PC-9 (cell line): Measurements from ENCODE around the gene DACT2. TPM values are rescaled to one million over a fixed set of nuclear protein-coding genes. Genes with fewer than 3 reads are reported as not detected.

Experiments
- BruUV-seq: library from RNA; stranded (reverse); fragments of 400-500 nt; replicated peaks from 2 replicates; lab custom pipeline; 2021; lab: Mats Ljungman, UMichigan
- CTCF ChIA-PET: fragments of 300-600 bp; sonication (Branson Sonifier 250); formaldehyde crosslinking; loops from one replicate; lab custom pipeline; 2022; ENCODE audit warnings: antibody characterized with exemption; lab: Charles Lee
- POLR2A ChIA-PET: fragments of 300-600 bp; sonication (Branson Sonifier 250); formaldehyde crosslinking; loops from one replicate; lab custom pipeline; 2022; ENCODE audit warnings: antibody characterized with exemption; ENCODE audit not compliant: unreplicated experiment; lab: Charles Lee
- DNase-seq, 2 experiments: peaks; one replicate each; pipeline versions ENCODE4 v3.0.0 to v3.0.0-alpha.2; 2015 to 2022; ENCODE audit warnings: mixed read lengths in 1 of 2
- H2AFZ ChIP-seq: fragments of 200-600 bp; sonication (generic); 2 replicates; pipeline ENCODE4 v1.8.1; 2017; ENCODE audit warnings: antibody characterized with exemption
- H3F3A ChIP-seq: fragments of 200-600 bp; sonication (generic); 2 replicates; pipeline ENCODE4 v1.8.1; 2017; ENCODE audit warnings: antibody characterized with exemption, mild to moderate bottlenecking, low read depth; ENCODE audit not compliant: insufficient read depth
- H3K27ac ChIP-seq: fragments of 200-600 bp; sonication (generic); 2 replicates; pipeline ENCODE4 v1.6.1; 2016; ENCODE audit warnings: mixed run types
- H3K27me3 ChIP-seq: fragments of 200-600 bp; sonication (generic); 2 replicates; pipeline ENCODE4 v1.6.1; 2016; ENCODE audit warnings: low read depth, mixed run types; ENCODE audit not compliant: insufficient read depth
- H3K36me3 ChIP-seq: fragments of 200-600 bp; sonication (generic); 2 replicates; pipeline ENCODE4 v1.6.1; 2016; ENCODE audit warnings: low read depth, mixed run types
- H3K4me1 ChIP-seq: fragments of 200-600 bp; sonication (generic); replicated peaks from 2 replicates; pipeline ENCODE4 v1.6.1; 2016; ENCODE audit warnings: mixed run types; ENCODE audit not compliant: insufficient read depth
- H3K4me2 ChIP-seq: fragments of 200-600 bp; sonication (generic); 2 replicates; pipeline ENCODE4 v1.6.1; 2017; ENCODE audit warnings: mixed run types
- H3K4me3 ChIP-seq: fragments of 200-600 bp; sonication (generic); 2 replicates; pipeline ENCODE4 v1.6.1; 2016; ENCODE audit warnings: mixed run types
- H3K79me2 ChIP-seq: fragments of 200-600 bp; sonication (generic); 2 replicates; pipeline ENCODE4 v1.6.1; 2017; ENCODE audit warnings: low read depth, mixed run types
- H3K9me2 ChIP-seq: fragments of 200-600 bp; sonication (generic); 2 replicates; pipeline ENCODE4 v1.8.1; 2017; ENCODE audit warnings: mild to moderate bottlenecking; ENCODE audit not compliant: insufficient read depth
- H3K9me3 ChIP-seq: fragments of 200-600 bp; sonication (generic); 2 replicates; pipeline ENCODE4 v1.8.1; 2016; ENCODE audit warnings: low read depth; ENCODE audit not compliant: insufficient read depth
- H4K20me1 ChIP-seq: fragments of 200-600 bp; sonication (generic); 2 replicates; pipeline ENCODE4 v1.8.1; 2017; ENCODE audit not compliant: insufficient read depth
- EZH2 ChIP-seq: fragments of 200-600 bp; sonication (generic); IDR thresholded peaks from 2 replicates; pipeline ENCODE4 v1.8.0; 2017; ENCODE audit warnings: antibody characterized with exemption, low read depth
- intact Hi-C: fragments of 100-400 bp; cut with micrococcal nuclease; formaldehyde crosslinking; loops from one replicate; pipeline ENCODE4 v1.10.0; 2022; ENCODE audit not compliant: unreplicated experiment
- total RNA-seq: library from RNA; stranded (reverse); gene quantifications from 2 replicates; pipeline ENCODE4 v1.2.3, GENCODE V29; 2021
- TF ChIP-seq, protein P1 (sequence below): fragments of 200-600 bp; sonication (generic); conservative IDR thresholded peaks from 2 replicates; pipeline ENCODE4 v1.6.1; 2017; ENCODE audit warnings: mixed run types, antibody characterized with exemption, mild to moderate bottlenecking, moderate library complexity

Gene DACT2
- total RNA-seq, 1 experiment from 2014 or later, result not detected

DNA sequence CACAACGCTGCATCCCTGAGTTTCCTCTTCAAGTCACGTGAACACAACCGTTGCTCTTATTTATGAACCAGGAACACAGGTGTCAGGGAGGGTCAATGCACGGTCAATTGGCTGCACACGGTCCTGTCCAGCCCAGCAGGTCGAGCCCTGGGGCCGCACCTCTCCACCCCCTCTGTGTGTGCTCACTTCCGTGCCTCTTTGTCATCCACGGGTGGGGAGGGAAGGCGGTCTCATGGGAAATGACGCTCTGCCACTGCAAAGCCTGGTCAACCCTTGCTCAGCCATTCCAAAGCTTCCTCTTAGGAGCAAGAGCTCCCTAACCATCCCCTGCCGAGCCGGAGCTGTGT, 38.7 kb downstream of the DACT2 start:
- H3K9me3 ChIP-seq, result no peaks in the 10 kb centered on the region
- H3K79me2 ChIP-seq, result no peaks in the 10 kb centered on the region
- CTCF ChIA-PET, result no interaction called here
- no peaks in the 10 kb centered on the region for H3F3A ChIP-seq
- TF ChIP-seq, protein P1, sequence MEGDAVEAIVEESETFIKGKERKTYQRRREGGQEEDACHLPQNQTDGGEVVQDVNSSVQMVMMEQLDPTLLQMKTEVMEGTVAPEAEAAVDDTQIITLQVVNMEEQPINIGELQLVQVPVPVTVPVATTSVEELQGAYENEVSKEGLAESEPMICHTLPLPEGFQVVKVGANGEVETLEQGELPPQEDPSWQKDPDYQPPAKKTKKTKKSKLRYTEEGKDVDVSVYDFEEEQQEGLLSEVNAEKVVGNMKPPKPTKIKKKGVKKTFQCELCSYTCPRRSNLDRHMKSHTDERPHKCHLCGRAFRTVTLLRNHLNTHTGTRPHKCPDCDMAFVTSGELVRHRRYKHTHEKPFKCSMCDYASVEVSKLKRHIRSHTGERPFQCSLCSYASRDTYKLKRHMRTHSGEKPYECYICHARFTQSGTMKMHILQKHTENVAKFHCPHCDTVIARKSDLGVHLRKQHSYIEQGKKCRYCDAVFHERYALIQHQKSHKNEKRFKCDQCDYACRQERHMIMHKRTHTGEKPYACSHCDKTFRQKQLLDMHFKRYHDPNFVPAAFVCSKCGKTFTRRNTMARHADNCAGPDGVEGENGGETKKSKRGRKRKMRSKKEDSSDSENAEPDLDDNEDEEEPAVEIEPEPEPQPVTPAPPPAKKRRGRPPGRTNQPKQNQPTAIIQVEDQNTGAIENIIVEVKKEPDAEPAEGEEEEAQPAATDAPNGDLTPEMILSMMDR, result no peak
- no peak for TF ChIP-seq EZH2
- H2AFZ ChIP-seq, result no peak overlapping the region
- no peaks in the 10 kb centered on the region for H3K9me2 ChIP-seq
- no peak overlapping the region for H3K27ac ChIP-seq
- H3K4me2 ChIP-seq, result no peak overlapping the region
- intact Hi-C loops, result no loop called here
- H3K36me3 ChIP-seq, result no peaks in the 10 kb centered on the region
- no peak overlapping the region for H3K4me3 ChIP-seq
- H3K27me3 ChIP-seq, result peaks cover 95% of the 10 kb centered on the region
- H4K20me1 ChIP-seq, result no peaks in the 10 kb centered on the region
- no peak for DNase-seq
- no TSS peak for BruUV-seq
- POLR2A ChIA-PET, result no interaction called here
- no peaks in the 10 kb centered on the region for H3K4me1 ChIP-seq

DNA sequence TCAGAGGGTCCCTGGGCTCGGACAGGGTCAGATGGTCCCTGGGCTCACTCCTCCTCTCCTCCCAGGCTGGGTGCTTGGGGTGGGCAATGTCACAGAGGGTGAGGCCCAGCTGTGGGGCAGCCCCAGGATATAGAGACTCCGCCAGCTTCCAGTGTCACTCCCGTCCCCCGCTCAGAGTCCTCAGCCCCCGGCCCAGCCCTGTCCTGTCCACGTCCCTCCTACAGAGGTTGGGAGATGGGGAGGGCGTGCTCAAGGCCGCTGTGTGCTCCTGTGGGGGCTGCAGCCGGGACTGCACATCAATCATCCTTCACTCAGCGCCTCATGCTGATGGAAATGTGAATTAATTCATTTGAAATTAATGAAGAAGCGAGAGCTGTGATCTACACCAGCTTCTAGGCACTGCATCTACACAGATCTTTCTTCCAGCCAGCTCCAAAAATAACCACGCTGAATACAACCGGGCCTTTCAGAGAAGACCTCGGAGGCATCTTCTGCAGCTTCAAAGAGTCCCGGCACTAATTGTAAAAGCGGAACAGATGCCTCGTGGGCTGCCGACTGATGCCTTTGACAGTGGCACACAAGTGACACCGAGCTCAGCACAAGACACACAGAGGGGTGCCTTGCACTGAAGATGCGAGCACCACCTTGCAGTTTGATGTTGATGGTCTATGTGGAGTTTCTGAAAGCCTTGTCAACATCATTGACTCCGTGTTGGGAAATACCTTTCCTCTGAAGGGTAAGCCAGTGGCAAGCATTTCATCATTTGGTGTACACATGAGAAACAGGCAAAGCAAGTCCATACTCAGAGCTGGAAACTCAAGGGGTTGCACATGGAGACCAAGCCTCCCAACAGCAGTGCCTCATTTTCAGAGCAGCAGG, 39.3 kb downstream of the DACT2 start:
- no TSS peak for BruUV-seq
- ChIA-PET CTCF (no interaction called here), POLR2A (no interaction called here)
- H3K9me2 ChIP-seq, result no peaks in the 10 kb centered on the region
- no peak overlapping the region for H3K4me2 ChIP-seq
- no peak for TF ChIP-seq EZH2
- TF ChIP-seq, protein P1, result no peak
- H4K20me1 ChIP-seq, result no peaks in the 10 kb centered on the region
- H3K9me3 ChIP-seq, result no peaks in the 10 kb centered on the region
- H3K79me2 ChIP-seq, result no peaks in the 10 kb centered on the region
- no peaks in the 10 kb centered on the region for H3K36me3 ChIP-seq
- no peaks in the 10 kb centered on the region for H3K4me1 ChIP-seq
- no peak for DNase-seq
- no peak overlapping the region for H3K4me3 ChIP-seq
- H3K27me3 ChIP-seq, result peaks cover 95% of the 10 kb centered on the region
- H3K27ac ChIP-seq, result no peak overlapping the region
- no peaks in the 10 kb centered on the region for H3F3A ChIP-seq
- intact Hi-C loops, result no loop called here
- no peak overlapping the region for H2AFZ ChIP-seq

DNA sequence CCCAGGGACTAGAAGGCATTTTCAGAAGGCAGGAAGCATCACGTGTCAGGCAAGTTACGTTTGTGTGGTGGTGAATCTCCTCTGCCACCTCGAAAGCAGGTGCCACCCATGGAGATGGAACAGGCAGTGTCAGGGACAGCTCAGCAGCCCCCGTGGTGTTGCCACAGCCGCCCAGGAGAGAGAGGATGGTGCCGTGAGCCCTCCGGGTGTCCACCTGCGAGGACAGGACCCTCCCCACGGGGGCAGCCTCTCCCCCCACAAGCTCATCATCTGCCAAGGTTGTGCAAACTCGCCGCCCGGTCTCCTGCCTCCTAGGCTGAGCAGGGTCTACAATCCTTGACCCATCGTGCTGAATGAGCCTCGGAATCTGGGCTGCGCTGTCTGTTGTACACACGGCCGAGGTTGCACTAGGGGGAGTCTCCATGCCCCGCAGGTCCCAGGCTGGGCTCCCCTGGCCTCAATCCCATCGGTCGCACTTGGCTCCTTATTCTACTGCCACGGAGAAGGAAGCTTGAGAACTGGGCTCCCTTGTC, 40.1 kb downstream of the DACT2 start:
- Histone ChIP-seq H3K9me2 (no peaks in the 10 kb centered on the region), H3K79me2 (no peaks in the 10 kb centered on the region), H2AFZ (no peak overlapping the region), H3K4me1 (no peaks in the 10 kb centered on the region), H4K20me1 (no peaks in the 10 kb centered on the region), H3K4me2 (no peak overlapping the region), H3F3A (no peaks in the 10 kb centered on the region), H3K4me3 (no peak overlapping the region), H3K36me3 (no peaks in the 10 kb centered on the region), H3K27me3 (peaks cover 95% of the 10 kb centered on the region), H3K9me3 (no peaks in the 10 kb centered on the region), H3K27ac (no peak overlapping the region)
- ChIA-PET CTCF (no interaction called here), POLR2A (no interaction called here)
- no TSS peak for BruUV-seq
- TF ChIP-seq, protein P1, result no peak
- TF ChIP-seq EZH2, result no peak
- no peak for DNase-seq
- intact Hi-C loops, result no loop called here
